GM23338 (cell line): Measurements from ENCODE around the gene NOX4. TPM values are rescaled to one million over a fixed set of nuclear protein-coding genes. Genes with fewer than 3 reads are reported as not detected.

Source experiments
- ATAC-seq: fragments of 200-7000 bp; cut with Tn5 transposase; 3 replicates; pipeline ENCODE4 v1.9.1; 2020
- DNase-seq: peaks from one replicate; pipeline ENCODE4 v3.0.0-alpha.2; 2015; ENCODE audit warnings: low spot score
- H2AFZ ChIP-seq: fragments of 200-600 bp; sonication (generic); 2 replicates; pipeline ENCODE4 v1.8.0; 2016; ENCODE audit warnings: antibody characterized with exemption, mild to moderate bottlenecking, moderate library complexity
- H3F3A ChIP-seq: fragments of 200-600 bp; sonication (generic); replicated peaks from 2 replicates; pipeline ENCODE4 v1.8.0; 2017; ENCODE audit warnings: antibody characterized with exemption, mixed run types, low read depth
- H3K27ac ChIP-seq: fragments of 200-600 bp; sonication (generic); 2 replicates; pipeline ENCODE4 v1.6.1; 2016; ENCODE audit warnings: low read depth
- H3K27me3 ChIP-seq: fragments of 200-600 bp; sonication (generic); 2 replicates; pipeline ENCODE4 v1.8.0; 2016; ENCODE audit warnings: mild to moderate bottlenecking, mixed run types, moderate library complexity; ENCODE audit not compliant: insufficient read depth
- H3K36me3 ChIP-seq: fragments of 200-600 bp; sonication (generic); 2 replicates; pipeline ENCODE4 v1.8.0; 2016; ENCODE audit warnings: mild to moderate bottlenecking; ENCODE audit not compliant: insufficient read depth
- H3K4me1 ChIP-seq: fragments of 200-600 bp; sonication (generic); 2 replicates; pipeline ENCODE4 v1.8.0; 2016; ENCODE audit warnings: mild to moderate bottlenecking, moderate library complexity; ENCODE audit not compliant: insufficient read depth
- H3K4me2 ChIP-seq: fragments of 200-600 bp; sonication (generic); 2 replicates; pipeline ENCODE4 v1.7.1; 2017; ENCODE audit warnings: mixed run types
- H3K4me3 ChIP-seq: fragments of 200-600 bp; sonication (generic); 2 replicates; pipeline ENCODE4 v1.6.1; 2016; ENCODE audit warnings: mixed run types
- H3K79me2 ChIP-seq: fragments of 200-600 bp; sonication (generic); replicated peaks from 2 replicates; pipeline ENCODE4 v1.8.0; 2017; ENCODE audit warnings: mild to moderate bottlenecking; ENCODE audit not compliant: insufficient read depth
- H3K9me2 ChIP-seq: fragments of 200-600 bp; sonication (generic); 2 replicates; pipeline ENCODE4 v1.8.0; 2017; ENCODE audit not compliant: insufficient read depth
- H4K20me1 ChIP-seq: fragments of 200-600 bp; sonication (generic); replicated peaks from 2 replicates; pipeline ENCODE4 v1.8.0; 2017; ENCODE audit warnings: mild to moderate bottlenecking; ENCODE audit not compliant: insufficient read depth
- H3K27ac Mint-ChIP-seq: 2 replicates; pipeline ENCODE4 v1.8.0; 2020; ENCODE audit warnings: inconsistent platforms, mild to moderate bottlenecking, moderate library complexity, mixed read lengths
- H3K27me3 Mint-ChIP-seq: 3 replicates; pipeline ENCODE4 v1.8.0; 2022; ENCODE audit warnings: low read depth, mild to moderate bottlenecking, moderate library complexity, mixed read lengths, inconsistent platforms; ENCODE audit not compliant: insufficient read depth, poor library complexity
- H3K36me3 Mint-ChIP-seq: 3 replicates; pipeline ENCODE4 v1.8.0; 2021; ENCODE audit warnings: low read depth, mild to moderate bottlenecking, inconsistent platforms, moderate library complexity, mixed read lengths
- H3K4me1 Mint-ChIP-seq: 3 replicates; pipeline ENCODE4 v1.8.0; 2020; ENCODE audit warnings: mild to moderate bottlenecking, inconsistent platforms, mixed read lengths
- H3K4me3 Mint-ChIP-seq: 3 replicates; pipeline ENCODE4 v1.8.0; 2021; ENCODE audit warnings: moderate library complexity, mild to moderate bottlenecking, inconsistent platforms, mixed read lengths
- H3K9me3 Mint-ChIP-seq: 3 replicates; pipeline ENCODE4 v1.8.0; 2020; ENCODE audit warnings: moderate library complexity, mild to moderate bottlenecking, inconsistent platforms, mixed read lengths
- EZH2 ChIP-seq: fragments of 200-600 bp; sonication (generic); IDR thresholded peaks from one replicate; pipeline ENCODE4 v1.8.0; 2017; ENCODE audit warnings: antibody characterized with exemption, mild to moderate bottlenecking, low read depth; ENCODE audit not compliant: unreplicated experiment
- EZH2phosphoT487 ChIP-seq: fragments of 200-600 bp; sonication (generic); IDR thresholded peaks from one replicate; pipeline ENCODE4 v1.8.1; 2018; ENCODE audit warnings: antibody characterized with exemption; ENCODE audit not compliant: unreplicated experiment
- POLR2AphosphoS5 ChIP-seq: IDR thresholded peaks from 2 replicates; pipeline ENCODE4 v1.6.1; 2016; ENCODE audit warnings: antibody characterized with exemption, low read depth
- STAT1 ChIP-seq: IDR thresholded peaks from one replicate; pipeline ENCODE4 v1.6.1; 2016; ENCODE audit warnings: antibody characterized with exemption; ENCODE audit not compliant: unreplicated experiment
- ZNF331 ChIP-seq: fragments of 250-450 bp; sonication (Bioruptor Pico); IDR thresholded peaks from 2 replicates; pipeline ENCODE4 v1.5.0; 2020; ENCODE audit warnings: low read depth, mild to moderate bottlenecking, moderate library complexity
- ZNF462 ChIP-seq: fragments of 250-450 bp; sonication (Bioruptor Pico); IDR thresholded peaks from 2 replicates; pipeline ENCODE4 v1.5.0; 2020; ENCODE audit warnings: mild to moderate bottlenecking, moderate library complexity
- polyA plus RNA-seq: library from polyadenylated mRNA; unstranded; fragments of >200 nt; fragmentation: Nextera tagmentation; extraction: Ambion mirVana; gene quantifications from 2 replicates; pipeline ENCODE4 v1.2.1, GENCODE V29; 2016
- total RNA-seq: library from RNA; depleted of rRNA; stranded (reverse); fragments of >200 nt; shearing (Covaris generic); gene quantifications from 2 replicates; pipeline ENCODE4 v1.2.3, GENCODE V29; 2014
- TF ChIP-seq, protein P1 (sequence below): IDR thresholded peaks from 2 replicates; pipeline ENCODE4 v1.6.1; 2016; ENCODE audit warnings: antibody characterized with exemption
- TF ChIP-seq, protein P2 (sequence below): IDR thresholded peaks from one replicate; pipeline ENCODE4 v1.6.1; 2018; ENCODE audit warnings: antibody characterized with exemption; ENCODE audit not compliant: unreplicated experiment

NOX4 gene
- total and polyA plus RNA-seq, 2 experiments from 2014 or later: 1.9 to 2.6 TPM

DNA sequence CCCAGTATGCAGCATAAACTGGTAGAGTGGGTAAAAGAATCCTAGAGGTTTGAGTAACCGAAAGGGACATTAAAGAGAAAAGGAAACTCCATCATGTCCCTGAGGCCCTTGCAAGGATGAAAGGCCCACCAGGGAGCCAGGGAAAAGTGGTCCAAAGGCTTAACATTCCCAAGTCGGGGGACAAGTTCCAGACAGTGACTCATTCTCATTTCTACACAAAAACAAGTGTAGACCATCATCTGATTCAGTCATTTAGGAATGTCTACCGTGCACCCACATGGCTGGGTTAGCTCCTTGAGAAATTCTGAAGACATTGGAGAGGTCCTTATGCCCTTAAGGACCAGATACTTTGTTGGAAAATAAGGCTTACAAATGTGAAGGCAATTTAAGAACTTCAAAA is 4.8 kb upstream of the NOX4 start:
- Histone ChIP-seq H3K27me3 (no peaks in the 10 kb centered on the region), H3K4me1 (peaks cover 9% of the 10 kb centered on the region), H2AFZ (no peak overlapping the region), H3K36me3 (no peaks in the 10 kb centered on the region), H3K9me2 (no peaks in the 10 kb centered on the region), H3K4me3 (no peak overlapping the region), H3K27ac (no peak overlapping the region), H3K79me2 (no peaks in the 10 kb centered on the region), H4K20me1 (no peaks in the 10 kb centered on the region), H3K4me2 (no peak overlapping the region), H3F3A (no peaks in the 10 kb centered on the region)
- TF ChIP-seq ZNF331 (CRISPR knock-in tag) (no peak), ZNF462 (CRISPR knock-in tag) (no peak), POLR2AphosphoS5 (no peak), EZH2phosphoT487 (no peak), EZH2 (no peak), STAT1 (no peak)
- TF ChIP-seq, protein P1, sequence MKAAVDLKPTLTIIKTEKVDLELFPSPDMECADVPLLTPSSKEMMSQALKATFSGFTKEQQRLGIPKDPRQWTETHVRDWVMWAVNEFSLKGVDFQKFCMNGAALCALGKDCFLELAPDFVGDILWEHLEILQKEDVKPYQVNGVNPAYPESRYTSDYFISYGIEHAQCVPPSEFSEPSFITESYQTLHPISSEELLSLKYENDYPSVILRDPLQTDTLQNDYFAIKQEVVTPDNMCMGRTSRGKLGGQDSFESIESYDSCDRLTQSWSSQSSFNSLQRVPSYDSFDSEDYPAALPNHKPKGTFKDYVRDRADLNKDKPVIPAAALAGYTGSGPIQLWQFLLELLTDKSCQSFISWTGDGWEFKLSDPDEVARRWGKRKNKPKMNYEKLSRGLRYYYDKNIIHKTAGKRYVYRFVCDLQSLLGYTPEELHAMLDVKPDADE: no peak
- TF ChIP-seq, protein P2, sequence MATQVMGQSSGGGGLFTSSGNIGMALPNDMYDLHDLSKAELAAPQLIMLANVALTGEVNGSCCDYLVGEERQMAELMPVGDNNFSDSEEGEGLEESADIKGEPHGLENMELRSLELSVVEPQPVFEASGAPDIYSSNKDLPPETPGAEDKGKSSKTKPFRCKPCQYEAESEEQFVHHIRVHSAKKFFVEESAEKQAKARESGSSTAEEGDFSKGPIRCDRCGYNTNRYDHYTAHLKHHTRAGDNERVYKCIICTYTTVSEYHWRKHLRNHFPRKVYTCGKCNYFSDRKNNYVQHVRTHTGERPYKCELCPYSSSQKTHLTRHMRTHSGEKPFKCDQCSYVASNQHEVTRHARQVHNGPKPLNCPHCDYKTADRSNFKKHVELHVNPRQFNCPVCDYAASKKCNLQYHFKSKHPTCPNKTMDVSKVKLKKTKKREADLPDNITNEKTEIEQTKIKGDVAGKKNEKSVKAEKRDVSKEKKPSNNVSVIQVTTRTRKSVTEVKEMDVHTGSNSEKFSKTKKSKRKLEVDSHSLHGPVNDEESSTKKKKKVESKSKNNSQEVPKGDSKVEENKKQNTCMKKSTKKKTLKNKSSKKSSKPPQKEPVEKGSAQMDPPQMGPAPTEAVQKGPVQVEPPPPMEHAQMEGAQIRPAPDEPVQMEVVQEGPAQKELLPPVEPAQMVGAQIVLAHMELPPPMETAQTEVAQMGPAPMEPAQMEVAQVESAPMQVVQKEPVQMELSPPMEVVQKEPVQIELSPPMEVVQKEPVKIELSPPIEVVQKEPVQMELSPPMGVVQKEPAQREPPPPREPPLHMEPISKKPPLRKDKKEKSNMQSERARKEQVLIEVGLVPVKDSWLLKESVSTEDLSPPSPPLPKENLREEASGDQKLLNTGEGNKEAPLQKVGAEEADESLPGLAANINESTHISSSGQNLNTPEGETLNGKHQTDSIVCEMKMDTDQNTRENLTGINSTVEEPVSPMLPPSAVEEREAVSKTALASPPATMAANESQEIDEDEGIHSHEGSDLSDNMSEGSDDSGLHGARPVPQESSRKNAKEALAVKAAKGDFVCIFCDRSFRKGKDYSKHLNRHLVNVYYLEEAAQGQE: no peak
- no peak for ATAC-seq
- Mint-ChIP-seq H3K27me3 (no peaks in the 10 kb centered on the region), H3K4me3 (no peak overlapping the region), H3K36me3 (no peaks in the 10 kb centered on the region), H3K9me3 (no peaks in the 10 kb centered on the region), H3K4me1 (peaks cover 24% of the 10 kb centered on the region), H3K27ac (no peak overlapping the region)
- no peak for DNase-seq
